ENCODE results near the gene MBD3L5.

DNA sequence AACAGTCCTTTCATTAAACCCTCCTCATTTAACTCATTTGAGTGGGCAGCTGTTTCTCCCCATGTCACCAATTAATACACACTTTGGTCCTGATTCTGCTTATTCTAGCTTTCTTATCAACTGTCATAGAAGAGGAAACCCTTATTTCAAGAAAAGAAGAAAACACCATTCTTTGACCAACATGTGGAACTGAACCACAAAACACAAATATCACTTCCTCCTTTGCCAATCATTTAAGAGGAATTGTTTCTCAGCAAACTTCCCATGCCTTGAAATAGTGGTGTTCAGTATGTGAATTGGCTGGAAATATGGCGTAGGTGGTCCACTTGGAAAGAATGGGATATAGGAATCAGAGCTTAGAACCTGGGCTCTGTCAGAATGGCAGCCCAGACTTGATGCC, 29.6 kb upstream of the MBD3L5 start:
- TF ChIP-seq CTCF (IDR thresholded peaks at IDR 0.05; ENCODE audit: poor library complexity) (no peak), EZH2phosphoT487 (IDR thresholded peaks at IDR 0.05; ENCODE audit: low read depth, severe bottlenecking, unreplicated experiment) (no peak), EZH2 (IDR thresholded peaks at IDR 0.05; ENCODE audit: borderline replicate concordance) (no peak)
